GM12801 (cell line): ENCODE results near the gene BLTP3A.

ENCODE experiments used
- TF ChIP-seq, protein P1 (sequence below): IDR thresholded peaks from one replicate; pipeline ENCODE4 v1.5.1; 2011; ENCODE audit warnings: control low read depth; ENCODE audit not compliant: insufficient read length; ENCODE audit errors: extremely low read depth

Gene BLTP3A

DNA sequence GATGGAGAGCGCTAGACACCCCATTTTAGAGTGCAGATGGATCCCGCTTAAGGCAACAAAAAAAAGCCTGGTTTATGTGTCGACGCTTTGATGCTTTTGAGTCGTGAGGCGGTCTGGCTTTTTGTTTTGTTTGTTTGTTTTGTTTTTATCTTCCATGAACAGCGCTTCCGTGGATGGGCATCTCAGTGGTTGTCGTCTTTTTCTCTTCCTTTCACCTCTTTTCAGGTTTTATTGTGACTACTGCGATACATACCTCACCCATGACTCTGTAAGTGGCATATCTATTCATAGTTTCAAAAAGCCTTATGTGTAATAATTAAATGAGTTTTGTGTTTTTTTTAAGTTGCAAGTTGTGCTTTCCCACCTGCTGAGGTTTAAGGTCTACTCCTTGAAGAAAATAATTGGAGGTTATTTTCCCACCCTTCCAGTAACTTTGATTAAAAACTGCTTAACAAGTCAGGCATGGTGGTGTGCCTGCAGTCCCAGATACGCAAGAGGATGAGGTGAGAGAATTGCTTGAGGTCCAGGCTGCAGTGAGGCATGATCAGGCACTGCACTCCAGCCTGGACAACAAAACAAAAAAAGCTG, 34.1 kb upstream of the BLTP3A start:
- TF ChIP-seq, protein P1, sequence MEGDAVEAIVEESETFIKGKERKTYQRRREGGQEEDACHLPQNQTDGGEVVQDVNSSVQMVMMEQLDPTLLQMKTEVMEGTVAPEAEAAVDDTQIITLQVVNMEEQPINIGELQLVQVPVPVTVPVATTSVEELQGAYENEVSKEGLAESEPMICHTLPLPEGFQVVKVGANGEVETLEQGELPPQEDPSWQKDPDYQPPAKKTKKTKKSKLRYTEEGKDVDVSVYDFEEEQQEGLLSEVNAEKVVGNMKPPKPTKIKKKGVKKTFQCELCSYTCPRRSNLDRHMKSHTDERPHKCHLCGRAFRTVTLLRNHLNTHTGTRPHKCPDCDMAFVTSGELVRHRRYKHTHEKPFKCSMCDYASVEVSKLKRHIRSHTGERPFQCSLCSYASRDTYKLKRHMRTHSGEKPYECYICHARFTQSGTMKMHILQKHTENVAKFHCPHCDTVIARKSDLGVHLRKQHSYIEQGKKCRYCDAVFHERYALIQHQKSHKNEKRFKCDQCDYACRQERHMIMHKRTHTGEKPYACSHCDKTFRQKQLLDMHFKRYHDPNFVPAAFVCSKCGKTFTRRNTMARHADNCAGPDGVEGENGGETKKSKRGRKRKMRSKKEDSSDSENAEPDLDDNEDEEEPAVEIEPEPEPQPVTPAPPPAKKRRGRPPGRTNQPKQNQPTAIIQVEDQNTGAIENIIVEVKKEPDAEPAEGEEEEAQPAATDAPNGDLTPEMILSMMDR = no peak

DNA sequence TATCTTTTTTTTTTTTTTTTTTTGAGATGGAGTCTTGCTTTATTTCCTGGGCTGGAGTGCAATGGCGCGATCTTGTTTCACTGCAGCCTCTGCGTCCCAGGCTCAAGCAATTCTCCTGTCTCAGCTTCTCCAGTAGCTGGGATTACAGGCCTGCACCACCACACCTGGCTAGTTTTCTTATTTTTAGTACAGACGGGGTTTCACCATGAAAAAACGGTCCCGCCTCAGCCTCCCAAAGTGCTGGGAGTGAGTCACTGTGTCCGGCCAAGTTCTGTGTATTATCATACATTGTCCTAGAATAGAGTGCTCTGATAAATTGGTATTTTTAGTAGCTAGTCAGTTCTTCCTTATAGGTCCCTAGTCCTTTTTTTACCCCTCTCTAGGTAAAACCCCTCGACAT, 31.8 kb upstream of the BLTP3A start:
- TF ChIP-seq, protein P1 = no peak

DNA sequence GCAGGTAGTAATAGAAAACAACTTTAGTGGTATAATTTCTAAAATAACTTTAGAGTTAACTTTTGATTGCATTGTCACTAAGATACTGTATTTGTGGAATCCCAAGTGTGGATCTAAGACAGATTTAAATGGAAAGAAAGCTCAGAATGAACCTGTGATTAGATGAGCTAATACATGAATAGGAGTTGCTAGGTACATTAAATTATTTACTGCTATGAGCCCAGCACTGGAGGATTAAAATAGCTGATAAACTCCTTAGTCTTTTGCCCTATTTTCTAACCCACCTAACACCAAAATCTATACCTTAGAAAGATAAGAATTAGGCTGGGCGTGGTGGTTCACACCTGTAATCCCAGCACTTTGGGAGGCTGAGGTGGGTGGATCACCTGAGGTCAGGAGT, 23.7 kb upstream of the BLTP3A start:
- TF ChIP-seq, protein P1 = no peak

DNA sequence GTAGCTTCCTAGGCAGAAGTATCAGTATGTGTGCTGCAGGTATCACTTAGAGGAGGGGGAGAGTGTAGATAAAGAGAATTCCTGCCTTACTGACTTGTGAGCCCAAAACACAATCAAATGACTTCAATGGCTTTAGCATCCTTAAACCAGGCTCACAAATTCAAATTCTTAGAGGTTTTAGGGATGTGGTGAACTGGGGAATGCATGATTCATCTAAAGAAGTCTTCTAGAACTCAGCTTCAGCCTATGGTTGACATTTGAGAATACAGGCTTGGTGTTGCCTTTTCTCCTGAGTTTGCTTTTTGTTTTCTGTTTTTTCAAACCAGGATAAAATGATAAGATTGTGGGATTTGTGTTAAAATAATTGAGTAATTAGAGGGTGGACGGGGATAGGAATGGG, 20.2 kb upstream of the BLTP3A start:
- TF ChIP-seq, protein P1 = no peak

DNA sequence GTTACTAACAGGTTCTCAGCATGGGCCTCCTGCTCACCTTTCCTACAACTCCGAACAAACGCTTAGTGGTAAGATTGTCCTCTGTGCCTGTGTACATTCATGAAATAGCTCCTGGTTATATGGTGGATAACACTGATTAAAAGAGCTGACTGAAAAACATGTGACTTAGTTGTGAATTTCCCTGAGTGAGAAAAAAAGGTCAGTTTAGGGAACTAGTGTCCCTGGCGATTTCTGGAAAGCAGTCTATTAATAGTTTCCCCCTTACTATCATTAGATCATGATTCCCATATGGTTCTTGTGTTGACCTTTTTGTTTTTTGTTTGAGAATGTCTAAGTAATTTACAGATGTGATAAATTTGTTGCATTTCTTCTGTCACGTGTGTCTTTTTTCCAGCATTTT, 18.9 kb upstream of the BLTP3A start:
- TF ChIP-seq, protein P1 = no peak

DNA sequence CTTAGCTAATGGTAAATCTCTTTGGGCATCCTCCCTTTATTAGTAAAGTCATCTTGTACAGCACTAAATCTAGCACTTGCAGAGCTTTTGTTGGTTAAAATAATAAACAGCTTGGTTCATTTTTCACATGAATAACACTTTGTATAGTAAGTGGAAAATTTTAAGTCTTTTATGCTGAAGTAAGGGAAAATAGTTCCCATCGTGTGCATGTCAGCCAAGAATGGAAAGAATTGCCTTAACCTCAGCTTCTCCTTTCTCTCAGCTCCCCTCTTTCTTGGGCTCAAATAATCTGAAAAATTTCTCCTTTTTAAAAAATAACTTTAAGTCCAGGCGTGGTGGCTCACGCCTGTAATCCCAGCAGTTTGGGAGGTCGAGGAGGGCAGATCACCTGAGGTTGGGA, 18.0 kb upstream of the BLTP3A start:
- TF ChIP-seq, protein P1 = no peak

DNA sequence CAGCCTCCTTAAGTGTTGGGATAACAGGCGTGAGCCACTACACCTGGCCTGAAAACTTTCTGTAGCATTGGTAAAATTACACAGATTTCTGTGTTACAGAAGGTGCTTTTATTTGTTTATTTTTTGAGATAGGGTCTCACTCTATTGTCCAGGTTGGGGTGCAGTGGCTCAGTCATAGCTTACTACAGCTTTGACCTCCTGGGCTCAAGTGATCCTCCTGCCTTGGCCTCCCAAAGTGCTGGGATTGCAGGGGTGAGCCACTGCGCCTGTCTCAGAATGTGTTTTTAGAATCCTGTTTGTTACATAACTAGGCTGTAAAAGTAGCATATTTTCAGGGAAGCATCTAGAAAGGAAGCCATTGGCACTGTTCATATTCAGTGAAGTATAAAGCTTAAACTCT, 16.9 kb upstream of the BLTP3A start:
- TF ChIP-seq, protein P1 = no peak

DNA sequence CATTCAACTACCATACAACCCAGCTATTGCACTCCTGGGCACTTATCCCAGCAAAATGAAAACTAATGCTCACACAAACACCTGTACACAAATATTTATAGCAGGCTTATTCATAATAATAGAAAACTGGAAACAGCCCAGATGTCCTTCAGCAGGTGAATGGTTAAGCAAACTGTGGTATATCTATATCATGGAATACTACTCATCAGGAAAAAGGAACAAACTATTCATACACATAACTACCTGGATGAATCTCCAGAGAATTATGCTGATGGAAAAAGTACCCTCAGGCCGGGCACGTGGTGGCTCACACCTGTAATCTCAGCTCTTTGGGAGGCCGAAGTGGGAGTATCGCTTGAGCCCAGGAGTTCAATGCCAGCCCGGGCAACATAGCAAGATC, 3.8 kb upstream of the BLTP3A start:
- TF ChIP-seq, protein P1 = no peak
